Lower lobe of right lung (tissue), 2 donors: ENCODE results near the gene FCAMR. TPM values are rescaled to one million over a fixed set of nuclear protein-coding genes. Genes with fewer than 3 reads are reported as not detected.

Experiments used
- ATAC-seq, 2 donors: fragments of 200-7000 bp; cut with Tn5 transposase; one replicate each; pipeline ENCODE4 v1.9.1; 2020 to 2022; ENCODE audit warnings: mild to moderate bottlenecking in 2 of 2, moderate library complexity in 2 of 2
- DNase-seq: peaks from one replicate; pipeline ENCODE4 v3.0.0-alpha.2; 2020
- H3K27ac ChIP-seq: fragments of 200-600 bp; one replicate; pipeline ENCODE4 v1.8.0; 2022
- H3K27me3 ChIP-seq: fragments of 200-600 bp; one replicate; pipeline ENCODE4 v1.8.0; 2022; ENCODE audit warnings: low read depth
- H3K36me3 ChIP-seq: fragments of 200-600 bp; one replicate; pipeline ENCODE4 v1.8.0; 2022; ENCODE audit warnings: mild to moderate bottlenecking
- H3K4me1 ChIP-seq: fragments of 200-600 bp; one replicate; pipeline ENCODE4 v1.8.0; 2022
- H3K4me3 ChIP-seq: fragments of 200-600 bp; one replicate; pipeline ENCODE4 v1.8.0; 2022; ENCODE audit warnings: mild to moderate bottlenecking
- H3K9me3 ChIP-seq: fragments of 200-600 bp; one replicate; pipeline ENCODE4 v1.8.0; 2022
- CTCF ChIP-seq: fragments of 200-600 bp; IDR thresholded peaks from one replicate; pipeline ENCODE4 v1.8.0; 2022; ENCODE audit warnings: antibody characterized with exemption, mild to moderate bottlenecking
- intact Hi-C: fragments of 100-400 bp; cut with DNase I; formaldehyde crosslinking; loops from one replicate; pipeline ENCODE4 v1.11.0; 2022
- total RNA-seq: library from RNA; stranded (reverse); fragmentation: NEBNext Ultra II Directional; extraction: Animal tissue kit (Norgen Biotek cat#: 25700); gene quantifications from one replicate; pipeline ENCODE4 v1.2.1, GENCODE V29; 2021
- donor health status: DM: no; HTN: yes; CAD: no; lungs with severe emphysema.

The FCAMR gene
- total RNA-seq, 1 donor from 2014 or later, result not detected

- Histone ChIP-seq H3K4me3 (no peak overlapping the region), H3K27ac (no peak overlapping the region), H3K4me1 (no peaks in the 10 kb centered on the region), H3K36me3 (no peaks in the 10 kb centered on the region), H3K9me3 (no peaks in the 10 kb centered on the region), H3K27me3 (no peaks in the 10 kb centered on the region)
- intact Hi-C loops, result no loop called here
- TF ChIP-seq CTCF, result peak; percentile 72
- peak; percentile 86 to 88 for ATAC-seq
- peak; percentile 62 for DNase-seq
These were observed 12.0 kb upstream of the FCAMR start for GRCh38 chr1:206982216-206982615.

GRCh38 chr1:206979379-206980043 lies 9.3 kb upstream of the FCAMR start:
- no peaks in the 10 kb centered on the region for H3K27me3 ChIP-seq
- H3K9me3 ChIP-seq, result no peaks in the 10 kb centered on the region
- H3K36me3 ChIP-seq, result no peaks in the 10 kb centered on the region
- DNase-seq, result no peak
- peak; percentile 59 to 72 for ATAC-seq
- H3K4me3 ChIP-seq, result no peak overlapping the region
- peak; percentile 44 for TF ChIP-seq CTCF
- H3K27ac ChIP-seq, result no peak overlapping the region
- no peaks in the 10 kb centered on the region for H3K4me1 ChIP-seq
- intact Hi-C loops, result no loop called here

- no peak for TF ChIP-seq CTCF
- H3K27ac ChIP-seq, result no peak overlapping the region
- intact Hi-C loops, result no loop called here
These were observed 8.0 kb upstream of the FCAMR start for GRCh38 chr1:206978259-206978658.

GRCh38 chr1:206975306-206975705 lies 5.0 kb upstream of the FCAMR start:
- intact Hi-C loops, result no loop called here
- ATAC-seq, result no peak

More at GRCh38 chr1:206978259-206978658, 8.0 kb upstream of the FCAMR start:
- ATAC-seq (peak; percentile 40 to 71), DNase-seq (no peak)
- Histone ChIP-seq H3K36me3 (no peaks in the 10 kb centered on the region), H3K9me3 (no peaks in the 10 kb centered on the region), H3K27me3 (no peaks in the 10 kb centered on the region), H3K4me1 (no peaks in the 10 kb centered on the region), H3K4me3 (no peak overlapping the region)

GRCh38 chr1:206974140-206974539 lies 3.9 kb upstream of the FCAMR start:
- DNase-seq, result no peak
- no peaks in the 10 kb centered on the region for H3K9me3 ChIP-seq
- TF ChIP-seq CTCF, result no peak
- no peak overlapping the region for H3K27ac ChIP-seq
- ATAC-seq, result no peak
- intact Hi-C loops, result no loop called here
- H3K4me3 ChIP-seq, result no peak overlapping the region
- H3K4me1 ChIP-seq, result peaks cover 4% of the 10 kb centered on the region
- H3K27me3 ChIP-seq, result peaks cover 8% of the 10 kb centered on the region
- no peaks in the 10 kb centered on the region for H3K36me3 ChIP-seq

More at GRCh38 chr1:206975306-206975705, 5.0 kb upstream of the FCAMR start:
- no peaks in the 10 kb centered on the region for H3K9me3 ChIP-seq
- H3K27ac ChIP-seq, result no peak overlapping the region
- H3K4me1 ChIP-seq, result no peaks in the 10 kb centered on the region
- DNase-seq, result no peak
- TF ChIP-seq CTCF, result no peak
- H3K36me3 ChIP-seq, result no peaks in the 10 kb centered on the region
- H3K27me3 ChIP-seq, result no peaks in the 10 kb centered on the region
- H3K4me3 ChIP-seq, result no peak overlapping the region
